IPS-11a (cell line): ENCODE measurements around the gene FHDC1.
"Not testable (repeated sequence)": the region's sequence is repeated elsewhere in the genome, so short reads cannot be mapped to it uniquely, and the experiment has no call there.

Source experiments
- H3K4me3 ChIP-seq: one replicate; pipeline ENCODE4 v1.5.1; 2013; ENCODE audit warnings: low read depth, low read length, control low read depth

The FHDC1 gene

GRCh38 chr4:152935631-152936445 lies at the start of gene FHDC1:
TSS of gene FHDC1 (plus strand) at chr4:152936323. CDS start at chr4:152943058, 6,735 bp downstream.
- H3K4me3 ChIP-seq = peak within 1 kb of the TSS; percentile 81

GRCh38 chr4:152887981-152888380 lies 48.1 kb upstream of the FHDC1 start:
- no peak overlapping the region for H3K4me3 ChIP-seq

DNA sequence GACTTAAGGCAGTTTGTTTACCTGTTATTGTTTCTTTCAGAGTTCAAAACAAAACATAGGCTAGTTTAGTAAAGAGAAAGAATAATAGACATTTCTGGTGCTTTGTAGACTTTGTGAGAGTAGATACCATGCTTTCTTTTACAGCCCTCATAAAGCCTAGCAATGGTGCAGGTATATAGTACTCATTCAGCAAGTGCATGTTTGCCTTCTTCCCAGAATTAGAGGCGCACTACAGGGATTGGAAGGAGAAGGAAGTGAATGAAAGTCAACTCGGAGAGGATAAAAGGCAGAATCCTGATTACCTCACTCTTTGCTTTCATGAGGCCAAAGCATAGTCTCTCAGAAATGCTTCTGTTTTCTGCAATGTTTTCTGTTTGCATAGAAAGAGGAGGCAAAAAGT lies 43.1 kb upstream of the FHDC1 start:
- no peak overlapping the region for H3K4me3 ChIP-seq

DNA sequence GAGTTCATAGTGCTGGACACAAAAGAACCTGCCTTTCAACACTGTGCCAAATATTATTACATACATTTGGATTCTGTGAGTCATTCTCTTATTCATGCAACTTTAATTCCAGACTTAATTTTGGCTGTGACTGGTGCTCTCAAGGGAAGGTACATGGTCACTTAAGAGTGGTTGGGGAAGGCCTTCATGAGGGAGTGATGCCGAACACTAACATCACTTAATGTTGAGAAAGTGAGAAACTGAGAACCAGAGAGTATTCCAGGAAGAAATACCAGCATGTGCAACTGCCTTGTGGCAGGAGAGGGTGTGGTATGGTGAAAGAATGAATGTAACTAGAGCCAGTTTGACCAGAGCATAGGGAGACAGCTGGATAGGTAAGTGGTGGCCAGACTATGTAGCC lies 41.5 kb upstream of the FHDC1 start:
- H3K4me3 ChIP-seq = no peak overlapping the region

- no peak overlapping the region for H3K4me3 ChIP-seq
Observed at GRCh38 chr4:152896811-152897210, 39.3 kb upstream of the FHDC1 start.

- not testable (repeated sequence) for H3K4me3 ChIP-seq
Observed at GRCh38 chr4:152898133-152898532, 38.0 kb upstream of the FHDC1 start.

- H3K4me3 ChIP-seq = no peak overlapping the region
Observed at GRCh38 chr4:152898606-152899005, 37.5 kb upstream of the FHDC1 start.

GRCh38 chr4:152900395-152900794 lies 35.7 kb upstream of the FHDC1 start:
- no peak overlapping the region for H3K4me3 ChIP-seq

DNA sequence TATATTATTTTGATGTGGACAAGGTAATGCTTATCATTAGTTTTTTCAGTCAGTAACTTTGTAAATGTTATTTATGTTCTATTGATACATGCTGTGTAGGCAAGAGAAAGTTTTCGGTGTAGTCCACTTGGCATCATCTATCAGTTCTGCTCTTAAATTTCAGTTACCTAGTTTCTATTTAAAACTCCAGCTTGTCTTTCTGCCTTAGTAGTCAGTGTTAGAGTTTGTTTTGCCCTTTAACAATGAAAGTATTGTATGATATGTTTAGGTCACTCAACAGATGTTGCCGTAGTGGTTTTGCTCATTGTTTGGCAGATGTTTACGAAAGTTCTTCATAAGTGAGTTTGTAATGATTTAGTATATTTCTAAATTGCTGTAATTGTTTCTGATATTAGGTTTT lies 34.9 kb upstream of the FHDC1 start:
- H3K4me3 ChIP-seq = no peak overlapping the region

GRCh38 chr4:152903658-152904057 lies 32.5 kb upstream of the FHDC1 start:
- H3K4me3 ChIP-seq = no peak overlapping the region

- no peak overlapping the region for H3K4me3 ChIP-seq
Observed at GRCh38 chr4:152909901-152910300, 26.2 kb upstream of the FHDC1 start.

GRCh38 chr4:152910521-152910920 lies 25.6 kb upstream of the FHDC1 start:
- H3K4me3 ChIP-seq = no peak overlapping the region

- no peak overlapping the region for H3K4me3 ChIP-seq
Observed at GRCh38 chr4:152917543-152918395, 18.4 kb upstream of the FHDC1 start.

- H3K4me3 ChIP-seq = no peak overlapping the region
Observed at GRCh38 chr4:152919826-152920225, 16.3 kb upstream of the FHDC1 start.

DNA sequence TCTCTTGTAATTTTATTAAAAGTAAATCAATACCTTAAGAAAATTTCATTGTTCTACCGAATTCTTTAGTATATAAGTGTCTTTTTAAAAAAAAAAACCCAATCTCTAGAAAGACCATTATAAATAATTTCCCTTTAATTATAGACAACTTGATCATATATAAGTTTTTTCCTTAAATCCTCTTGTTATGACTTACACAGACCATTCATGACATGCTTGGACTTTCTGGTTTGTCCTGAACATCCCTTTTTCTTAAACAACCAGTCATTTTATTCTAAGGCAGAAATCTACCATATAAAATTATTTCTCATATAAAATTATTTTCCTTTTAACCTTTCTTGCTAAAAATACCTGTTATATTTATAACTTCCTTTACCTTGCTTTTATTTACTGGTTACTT lies 15.4 kb upstream of the FHDC1 start:
- H3K4me3 ChIP-seq = no peak overlapping the region

DNA sequence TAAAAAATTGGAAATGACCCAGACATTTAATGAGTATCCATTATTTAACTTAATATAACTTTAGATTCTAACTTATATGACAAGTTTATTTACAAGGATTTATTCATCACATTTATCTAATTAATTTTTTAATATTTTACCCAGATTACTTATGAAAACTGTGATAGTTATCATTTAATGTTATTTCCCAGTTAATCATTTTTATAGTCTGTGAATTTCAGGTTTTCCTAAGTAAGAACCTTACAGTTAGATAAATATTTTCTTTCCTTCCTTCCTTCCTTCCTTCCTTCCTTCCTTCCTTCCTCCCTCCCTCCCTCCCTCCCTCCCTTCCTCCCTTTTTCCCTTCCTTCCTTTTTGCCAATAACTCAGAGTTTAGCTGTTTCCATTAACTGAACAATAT lies 14.8 kb upstream of the FHDC1 start:
- H3K4me3 ChIP-seq = no peak overlapping the region

GRCh38 chr4:152925851-152926250 lies 10.3 kb upstream of the FHDC1 start:
- no peak overlapping the region for H3K4me3 ChIP-seq

GRCh38 chr4:152926959-152927358 lies 9.2 kb upstream of the FHDC1 start:
- H3K4me3 ChIP-seq = no peak overlapping the region

- H3K4me3 ChIP-seq = no peak overlapping the region
Observed at GRCh38 chr4:152927737-152928136, 8.4 kb upstream of the FHDC1 start.

DNA sequence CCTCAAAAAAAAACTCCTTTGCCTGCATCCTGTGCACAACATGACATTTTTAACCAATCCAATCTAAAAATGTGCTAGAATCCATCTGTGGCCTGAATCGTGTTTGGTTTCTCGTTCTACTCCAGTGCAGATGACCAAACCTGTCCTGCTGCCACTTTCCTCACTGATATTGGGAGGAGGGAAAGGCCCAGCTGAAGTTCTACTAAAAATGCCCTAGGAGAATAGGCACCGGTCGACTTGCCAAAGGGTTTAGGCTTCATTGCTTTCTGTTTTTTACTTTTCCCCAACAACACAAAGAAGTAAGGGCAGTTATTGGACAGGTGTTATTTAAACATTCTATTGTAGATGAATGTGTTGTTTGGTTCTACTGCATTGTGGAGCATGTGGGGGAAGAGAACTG lies 7.8 kb upstream of the FHDC1 start:
- H3K4me3 ChIP-seq = no peak overlapping the region

GRCh38 chr4:152929888-152930287 lies 6.2 kb upstream of the FHDC1 start:
- H3K4me3 ChIP-seq = no peak overlapping the region

GRCh38 chr4:152935143-152935542 lies 980 bp upstream of the FHDC1 start:
- H3K4me3 ChIP-seq = no peak overlapping the region
